Measurements from ENCODE around the gene SLC13A5. TPM values are rescaled to one million over a fixed set of nuclear protein-coding genes. Genes with fewer than 3 reads are reported as not detected.

The SLC13A5 gene
- polyA plus RNA-seq, 3 donors: not detected

- Histone ChIP-seq H3K79me2 (ENCODE audit: insufficient read depth, low read length) (no peaks in the 10 kb centered on the region), H2AFZ (ENCODE audit: insufficient read depth, low read depth, low read length, poor library complexity, severe bottlenecking) (no peak overlapping the region), H3K4me1 (ENCODE audit: control insufficient read depth in 1 of 2, insufficient read depth in 2 of 2, low read length in 2 of 2) (peaks cover 12% of the 10 kb centered on the region in 2 donors), H3K36me3 (replicated peaks in 1 of 2; ENCODE audit: control insufficient read depth in 1 of 2, insufficient read depth in 2 of 2, low read length in 2 of 2) (no peaks in the 10 kb centered on the region), H3K4me3 (replicated peaks in 1 of 3; ENCODE audit: low read depth in 2 of 3, low read length in 3 of 3) (no peak overlapping the region), H4K20me1 (ENCODE audit: insufficient read depth, low read length) (no peaks in the 10 kb centered on the region), H3K27ac (ENCODE audit: low read depth in 1 of 2, low read length in 2 of 2) (no peak overlapping the region), H3K9me3 (replicated peaks in 1 of 2; ENCODE audit: control insufficient read depth in 1 of 2, insufficient read depth in 1 of 2, low read length in 2 of 2) (no peaks in the 10 kb centered on the region), H3K9ac (ENCODE audit: insufficient read depth, low read length, poor library complexity, severe bottlenecking) (no peak overlapping the region), H3K4me2 (replicated peaks; ENCODE audit: extremely low read depth, low read length, poor library complexity, severe bottlenecking) (no peak overlapping the region), H3K27me3 (ENCODE audit: control insufficient read depth in 2 of 2, insufficient read depth in 2 of 2, low read length in 2 of 2) (peaks cover 0 to 3% of the 10 kb centered on the region in 2 donors)
- Mint-ChIP-seq H3K27ac (no peak overlapping the region), H3K9me3 (peaks cover 0 to 2% (median 0%) of the 10 kb centered on the region in 7 donors), H3K4me1 (peaks cover 14% of the 10 kb centered on the region), H3K27me3 (ENCODE audit: low read depth in 3 of 3) (peaks cover 5 to 22% (median 21%) of the 10 kb centered on the region in 3 donors), H3K36me3 (no peaks in the 10 kb centered on the region), H3K4me3 (no peak overlapping the region)
- TF ChIP-seq CTCF (IDR thresholded peaks at IDR 0.05): no peak
- intact Hi-C loops (cut with micrococcal nuclease): no loop called here
- no peak for DNase-seq
- WGBS (ENCODE audit: insufficient coverage): 95% methylated on average over 6 of the region's 8 CpGs
Observed at GRCh38 chr17:6706996-6707395, 6.2 kb downstream of the SLC13A5 start.

- H3K27ac ChIP-seq (ENCODE audit: low read depth in 1 of 2, low read length in 2 of 2): no peak overlapping the region
- H3K4me3 ChIP-seq (replicated peaks in 1 of 3; ENCODE audit: low read depth in 2 of 3, low read length in 3 of 3): no peak overlapping the region
- H3K79me2 ChIP-seq (ENCODE audit: insufficient read depth, low read length): no peaks in the 10 kb centered on the region
- Mint-ChIP-seq H3K27me3 (ENCODE audit: low read depth in 3 of 3) (peaks cover 5 to 24% (median 21%) of the 10 kb centered on the region in 3 donors), H3K4me1 (peaks cover 13% of the 10 kb centered on the region), H3K4me3 (no peak overlapping the region), H3K36me3 (no peaks in the 10 kb centered on the region), H3K27ac (no peak overlapping the region), H3K9me3 (peaks cover 0 to 2% (median 0%) of the 10 kb centered on the region in 7 donors)
- peaks cover 7 to 8% of the 10 kb centered on the region in 2 donors for H3K4me1 ChIP-seq (ENCODE audit: control insufficient read depth in 1 of 2, insufficient read depth in 2 of 2, low read length in 2 of 2)
- DNase-seq: no peak
- H3K27me3 ChIP-seq (ENCODE audit: control insufficient read depth in 2 of 2, insufficient read depth in 2 of 2, low read length in 2 of 2): peaks cover 0 to 3% of the 10 kb centered on the region in 2 donors
- no peaks in the 10 kb centered on the region for H3K9me3 ChIP-seq (replicated peaks in 1 of 2; ENCODE audit: control insufficient read depth in 1 of 2, insufficient read depth in 1 of 2, low read length in 2 of 2)
- H2AFZ ChIP-seq (ENCODE audit: insufficient read depth, low read depth, low read length, poor library complexity, severe bottlenecking): no peak overlapping the region
- intact Hi-C loops (cut with micrococcal nuclease): no loop called here
- TF ChIP-seq CTCF (IDR thresholded peaks at IDR 0.05): no peak
- WGBS (ENCODE audit: insufficient coverage): 96% methylated on average over 14 of the region's 14 CpGs
- no peaks in the 10 kb centered on the region for H3K36me3 ChIP-seq (replicated peaks in 1 of 2; ENCODE audit: control insufficient read depth in 1 of 2, insufficient read depth in 2 of 2, low read length in 2 of 2)
- no peak overlapping the region for H3K4me2 ChIP-seq (replicated peaks; ENCODE audit: extremely low read depth, low read length, poor library complexity, severe bottlenecking)
- no peak overlapping the region for H3K9ac ChIP-seq (ENCODE audit: insufficient read depth, low read length, poor library complexity, severe bottlenecking)
- H4K20me1 ChIP-seq (ENCODE audit: insufficient read depth, low read length): no peaks in the 10 kb centered on the region
Observed at GRCh38 chr17:6706499-6706898, 6.7 kb downstream of the SLC13A5 start.
